CD4-positive, alpha-beta T cell treated with Interleukin-10 for 1 hour (primary cell): ENCODE results near the gene TELO2.

Source experiments
- DNase-seq: peaks from one replicate; pipeline ENCODE4 v3.0.0-alpha.2; 2020

The TELO2 gene

DNA sequence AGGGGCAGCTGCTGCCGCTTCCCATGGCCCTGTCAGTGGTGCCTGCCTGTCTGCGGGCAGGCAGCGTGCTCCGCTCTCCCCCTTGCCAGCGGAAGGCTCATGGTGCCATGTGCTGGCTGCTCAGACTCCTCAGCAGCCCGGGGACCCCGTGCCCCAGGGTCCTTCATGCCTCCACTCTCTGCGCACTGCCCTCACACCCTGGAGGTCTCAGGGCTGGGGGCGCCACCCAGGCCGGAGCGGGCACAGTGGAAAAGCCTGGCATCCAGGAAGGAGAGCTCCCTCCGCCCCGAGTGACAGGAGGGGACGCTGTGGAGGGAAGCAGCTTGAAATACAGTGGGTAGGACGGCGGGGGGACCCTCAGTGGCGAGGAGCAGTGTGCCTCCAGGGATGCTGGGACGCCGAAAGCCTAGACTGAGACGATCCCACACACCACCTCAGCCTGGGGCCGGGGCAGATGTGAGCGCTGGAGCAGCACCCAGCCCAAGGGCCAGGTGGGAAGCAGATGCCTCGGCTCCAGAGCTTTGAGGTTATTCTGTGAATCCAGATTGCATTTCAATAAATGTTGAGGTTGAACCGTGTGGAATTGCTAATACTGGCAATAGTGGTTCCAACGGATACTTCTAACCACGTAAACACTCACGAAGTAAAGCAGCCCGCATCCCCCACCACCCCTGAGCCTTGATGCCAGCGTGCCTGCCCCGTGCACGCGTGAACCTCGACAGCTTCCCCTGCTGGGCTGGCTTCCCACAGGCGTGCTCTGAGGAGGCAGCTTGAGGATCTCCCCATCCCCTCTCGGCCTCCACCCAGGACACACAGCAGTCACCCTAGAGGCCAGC lies 46.8 kb downstream of the TELO2 start:
- no peak for DNase-seq

DNA sequence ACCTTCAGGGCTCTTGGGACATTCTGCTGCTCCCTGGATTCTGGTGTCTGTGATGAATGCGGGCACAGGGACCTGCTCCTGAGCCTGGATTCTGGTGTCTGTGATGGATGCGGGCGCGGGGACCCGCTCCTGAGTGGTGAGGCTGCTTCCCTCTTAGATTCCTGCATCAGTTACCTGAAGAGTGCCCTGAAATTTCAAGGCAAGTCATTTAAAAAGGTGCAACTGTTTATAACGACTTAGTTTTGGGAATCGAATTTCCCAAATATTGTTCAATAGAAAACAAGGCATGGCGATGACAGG lies 47.3 kb downstream of the TELO2 start:
- no peak for DNase-seq

DNA sequence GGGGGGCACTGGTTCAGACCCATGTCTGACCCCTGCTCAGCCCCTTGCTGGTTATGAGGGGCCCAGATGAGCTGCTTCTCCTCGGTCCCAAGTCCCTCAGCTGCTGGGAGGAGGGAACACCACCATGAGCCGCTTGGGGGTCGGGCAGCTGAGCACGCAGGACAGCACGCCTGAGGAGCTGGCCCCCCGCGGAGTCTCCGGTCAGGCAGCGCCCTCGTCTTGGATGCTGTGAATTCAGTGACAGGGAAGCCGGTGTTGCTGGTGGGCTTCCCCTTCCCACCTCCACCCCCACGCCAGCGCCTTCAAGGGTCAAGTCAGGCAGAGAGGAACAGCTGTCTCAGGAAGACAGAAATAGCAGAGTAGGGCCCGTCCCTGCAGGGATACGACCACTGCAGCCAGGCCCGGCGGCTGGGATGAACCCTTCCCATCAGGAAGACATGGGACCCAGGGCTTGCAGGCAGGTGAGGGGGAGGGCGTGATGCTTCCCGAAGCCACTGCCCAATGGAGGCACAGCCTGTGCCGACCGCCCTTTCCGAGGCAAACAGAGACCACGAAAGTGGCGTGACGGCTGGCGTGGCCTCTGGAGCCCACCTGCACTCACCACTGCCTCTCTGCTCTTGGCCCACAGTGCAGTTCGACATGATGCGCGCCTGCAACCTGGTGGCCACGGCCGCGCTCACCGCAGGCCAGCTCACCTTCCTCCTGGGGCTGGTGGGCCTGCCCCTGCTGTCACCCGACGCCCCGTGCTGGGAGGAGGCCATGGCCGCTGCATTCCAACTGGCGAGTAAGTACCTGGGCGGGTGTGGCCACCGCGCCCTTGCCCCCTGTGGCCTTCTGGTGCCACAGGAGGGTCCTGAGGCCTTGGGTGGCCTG lies 48.4 kb downstream of the TELO2 start:
- no peak for DNase-seq

DNA sequence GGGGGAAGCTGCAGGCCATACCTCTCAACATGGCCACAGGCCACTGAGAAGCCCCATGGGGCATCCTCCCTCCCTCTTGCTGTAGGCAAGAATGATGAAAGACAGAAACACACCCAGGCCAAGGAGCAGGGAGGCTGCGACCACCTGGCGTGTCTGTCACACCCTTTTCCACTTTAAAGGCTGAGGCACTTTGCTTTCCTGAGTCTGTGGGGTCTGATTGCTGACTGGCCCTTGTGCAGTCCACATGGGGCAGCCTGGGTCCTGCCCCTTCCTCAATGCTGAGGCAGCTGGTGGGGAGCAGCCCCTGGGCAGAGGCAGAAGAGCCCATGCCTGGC lies 49.0 kb downstream of the TELO2 start:
- no peak for DNase-seq

DNA sequence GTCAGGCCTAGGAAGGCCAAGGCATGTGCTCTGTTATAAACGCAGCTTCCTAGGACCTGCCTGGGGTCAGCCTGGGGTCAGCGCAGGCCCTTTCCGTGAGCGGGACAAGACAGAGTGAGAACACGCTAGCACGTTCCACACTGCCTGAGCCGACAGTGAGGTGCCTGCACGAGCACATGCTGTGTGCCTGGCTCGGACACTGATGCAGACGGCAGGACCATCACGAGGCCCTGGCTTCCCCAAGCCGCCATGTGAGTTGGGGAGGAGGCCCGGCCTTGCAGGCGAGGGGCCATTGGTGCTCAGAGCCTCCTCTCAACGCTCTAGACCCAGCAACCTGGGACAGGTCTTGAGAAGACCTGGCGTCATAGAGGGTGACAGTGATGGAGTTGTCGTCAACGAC lies 49.4 kb downstream of the TELO2 start:
- DNase-seq: no peak

DNA sequence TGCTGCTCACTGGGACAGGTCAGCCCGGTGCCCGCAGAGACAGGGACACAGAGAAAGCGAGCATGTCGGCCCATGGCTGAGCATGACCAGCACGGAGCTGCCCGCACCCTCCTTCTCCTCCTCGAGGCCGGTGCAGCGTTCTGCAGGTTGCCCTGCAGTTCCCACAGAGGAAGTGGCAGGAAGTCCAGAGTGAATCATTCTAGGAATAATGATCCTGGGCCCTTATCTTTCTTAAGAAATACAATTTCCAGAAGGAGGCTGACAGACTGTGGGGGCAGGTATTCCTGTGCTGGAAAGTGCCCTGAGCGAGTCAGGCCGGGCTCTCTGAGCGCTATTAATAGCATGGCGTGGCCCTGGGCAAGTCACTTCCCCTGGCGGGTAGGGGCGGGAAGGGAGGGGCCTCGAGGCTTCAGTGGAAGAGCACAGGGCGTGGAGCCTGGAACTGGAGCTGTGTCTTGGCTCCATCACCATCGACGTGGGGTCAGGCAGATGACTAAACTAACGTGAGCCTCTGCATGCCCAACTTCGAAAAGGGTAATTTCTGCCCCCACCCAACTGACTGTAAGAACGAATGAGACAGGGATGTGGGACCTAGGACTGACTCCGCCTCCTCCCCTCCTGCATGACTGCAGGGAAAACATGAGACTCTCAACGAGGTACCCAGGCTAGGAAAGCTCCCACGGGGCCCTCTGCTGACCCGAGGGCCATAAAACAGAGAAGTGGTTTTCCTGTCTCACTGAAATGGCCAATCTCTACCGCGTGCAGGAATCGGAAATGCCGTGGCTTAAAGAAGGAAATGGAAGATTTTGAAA lies 50.1 kb downstream of the TELO2 start:
- DNase-seq: peak; percentile 43

DNA sequence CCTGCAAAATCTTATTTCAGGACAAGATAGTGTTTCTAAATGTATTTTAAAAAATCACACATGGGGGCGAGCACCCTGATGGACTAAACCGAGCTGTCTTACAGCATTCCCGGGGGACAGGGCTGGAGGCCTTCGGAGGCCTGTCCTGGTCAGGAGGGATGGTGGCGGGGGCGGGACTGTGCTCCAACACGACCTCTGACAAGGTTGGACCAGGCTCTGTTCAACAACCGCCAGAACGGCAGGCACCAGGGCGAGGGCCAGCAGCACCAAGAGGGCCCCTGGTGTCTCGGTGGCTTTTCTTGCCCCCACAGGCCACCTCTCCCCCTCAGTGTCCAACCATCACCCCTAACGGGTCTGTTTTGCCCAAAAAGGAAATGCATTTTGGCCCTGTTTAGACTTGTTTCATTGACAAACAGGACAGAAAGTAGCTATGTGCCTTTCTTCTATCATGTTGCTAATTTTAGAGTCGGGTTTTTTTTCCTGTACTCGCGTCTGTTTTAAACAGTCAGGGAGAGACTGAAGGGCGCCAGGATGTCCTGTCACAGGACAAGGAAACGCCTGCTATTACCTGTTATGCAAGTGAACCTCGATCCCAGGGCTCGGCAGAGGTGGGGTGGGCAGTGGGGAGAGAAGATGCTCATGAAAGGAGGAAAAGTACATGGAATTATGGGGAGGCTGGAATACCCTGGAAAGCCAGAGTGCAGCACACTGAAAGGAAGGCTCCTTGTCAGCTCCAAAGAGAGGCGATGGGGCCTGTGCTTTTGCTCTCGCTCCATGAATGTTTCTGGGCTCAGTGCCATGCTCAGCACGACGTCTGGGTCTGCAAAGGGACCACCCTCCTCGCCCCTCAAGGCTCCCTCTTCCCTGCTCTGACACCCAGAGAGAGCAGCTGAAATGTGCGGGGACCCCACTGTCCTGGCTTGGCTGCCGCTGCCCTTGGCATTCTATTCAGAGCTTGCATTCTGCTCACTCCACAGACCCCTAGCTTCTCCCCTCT lies 52.2 kb downstream of the TELO2 start:
- no peak for DNase-seq

DNA sequence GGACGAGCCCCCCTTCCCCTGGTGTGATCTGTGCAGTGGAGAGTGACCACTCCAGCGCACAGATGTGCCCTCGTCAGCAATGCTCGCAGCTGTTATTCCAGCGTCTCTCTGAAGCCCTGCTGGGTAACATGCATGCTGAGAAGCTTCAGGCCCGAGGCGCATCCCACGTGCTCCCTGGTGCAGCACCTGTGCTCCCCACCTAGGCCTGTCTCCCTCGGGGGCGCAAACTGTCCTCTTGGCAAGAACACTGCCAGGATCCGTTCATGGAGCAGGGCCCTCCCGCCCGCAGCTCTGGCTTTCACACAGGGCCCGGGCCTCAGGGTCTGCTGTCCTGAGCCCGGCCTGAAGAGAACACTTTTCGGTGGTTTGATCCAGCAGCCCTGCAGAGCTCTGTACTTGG lies 53.3 kb downstream of the TELO2 start:
- DNase-seq: no peak

DNA sequence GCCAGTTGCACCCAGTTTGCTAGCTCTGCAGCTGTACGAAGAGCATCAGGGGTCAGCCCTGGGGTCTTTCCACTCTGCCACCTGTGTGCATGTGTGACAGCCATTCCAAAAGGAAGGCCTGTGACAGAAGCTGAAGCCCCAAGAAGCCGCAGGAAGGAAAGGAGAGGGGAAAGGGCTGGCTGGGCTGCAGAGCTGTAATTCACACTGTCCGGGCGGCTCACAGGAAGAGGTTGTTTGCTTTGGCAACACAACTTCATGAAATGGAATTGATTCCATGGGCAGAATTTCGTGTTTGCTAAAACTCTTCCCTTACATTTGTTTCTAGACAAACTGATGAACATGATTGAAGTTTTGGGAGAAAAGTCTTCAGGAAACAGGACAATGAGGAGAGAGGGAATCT lies 55.1 kb downstream of the TELO2 start:
- DNase-seq: no peak

DNA sequence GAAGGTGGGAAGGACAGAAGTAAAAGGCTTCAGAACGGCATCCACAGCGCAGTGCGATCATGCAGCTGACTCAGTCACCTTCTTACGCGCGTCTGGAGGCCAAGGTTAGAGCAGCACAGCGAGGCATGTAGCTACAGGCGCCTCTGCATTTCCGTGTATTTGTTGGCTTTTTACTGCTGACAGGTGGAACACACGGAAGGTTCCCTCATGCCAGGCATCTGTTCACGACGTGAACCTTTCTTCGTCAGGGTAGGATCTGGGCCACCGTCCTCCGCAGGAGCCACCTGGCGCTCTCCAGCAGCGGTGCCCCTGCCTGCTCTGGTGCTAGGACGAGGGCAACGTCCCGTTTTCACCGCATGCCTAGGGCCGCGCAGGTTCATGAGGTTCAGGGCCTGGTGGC lies 55.6 kb downstream of the TELO2 start:
- no peak for DNase-seq

DNA sequence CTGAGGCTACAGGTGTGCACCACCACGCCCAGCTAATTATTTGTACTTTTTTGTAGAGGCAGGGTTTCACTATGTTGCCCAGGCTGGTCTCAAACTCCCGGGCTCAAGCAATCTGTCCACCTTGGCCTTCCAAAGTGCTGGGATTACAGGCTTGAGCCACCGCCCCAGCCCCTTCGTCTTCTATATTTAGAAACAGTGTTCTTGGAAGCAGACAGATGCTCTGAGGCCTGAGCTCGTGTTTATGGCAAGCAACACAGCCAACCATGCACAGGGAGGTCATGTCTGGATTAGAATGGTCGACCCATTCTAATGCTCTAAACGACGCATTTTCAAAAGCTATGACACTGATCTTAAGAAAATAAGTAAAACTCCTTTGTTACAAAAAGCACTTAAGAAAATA lies 56.9 kb downstream of the TELO2 start:
- no peak for DNase-seq

DNA sequence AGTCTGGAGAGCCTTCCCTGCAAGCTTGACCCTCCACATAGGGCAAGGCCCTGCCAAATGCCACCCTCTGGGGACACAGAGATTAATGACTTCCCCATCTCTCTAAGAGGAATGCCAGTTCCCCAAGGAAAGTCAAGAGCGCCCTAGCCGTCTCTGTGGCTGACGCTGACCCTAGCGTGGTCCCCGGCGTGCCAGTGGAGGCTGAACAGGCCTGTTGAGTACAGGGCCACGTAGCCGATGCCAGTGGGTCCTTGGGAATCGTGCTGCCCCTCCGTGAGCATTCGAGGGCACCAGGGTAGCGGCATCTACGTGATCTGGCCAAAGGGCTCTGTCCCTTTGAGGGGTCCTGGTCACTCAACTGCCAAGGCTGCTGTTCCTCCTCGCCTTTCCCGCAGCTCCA lies 57.5 kb downstream of the TELO2 start:
- no peak for DNase-seq

DNA sequence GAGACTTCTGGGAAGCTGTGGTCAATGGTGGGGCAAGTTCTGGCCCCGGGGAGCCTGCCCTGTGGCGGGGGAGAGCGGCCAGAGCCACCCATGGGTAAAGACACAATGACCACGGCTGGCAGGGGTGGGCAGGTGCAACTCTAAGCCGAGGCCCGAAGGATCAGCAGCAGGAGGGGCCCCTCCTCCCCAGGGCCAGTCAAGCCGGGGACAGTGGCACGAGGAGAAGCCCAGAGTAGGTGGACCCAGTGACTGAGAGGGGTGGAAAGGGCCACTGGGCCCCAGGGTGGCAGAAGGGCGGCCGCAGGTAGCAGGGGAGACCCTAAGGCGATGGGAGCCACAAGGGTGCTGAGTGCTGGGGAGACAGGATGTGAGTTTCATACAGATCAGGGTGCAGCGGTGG lies 58.0 kb downstream of the TELO2 start:
- DNase-seq: no peak

DNA sequence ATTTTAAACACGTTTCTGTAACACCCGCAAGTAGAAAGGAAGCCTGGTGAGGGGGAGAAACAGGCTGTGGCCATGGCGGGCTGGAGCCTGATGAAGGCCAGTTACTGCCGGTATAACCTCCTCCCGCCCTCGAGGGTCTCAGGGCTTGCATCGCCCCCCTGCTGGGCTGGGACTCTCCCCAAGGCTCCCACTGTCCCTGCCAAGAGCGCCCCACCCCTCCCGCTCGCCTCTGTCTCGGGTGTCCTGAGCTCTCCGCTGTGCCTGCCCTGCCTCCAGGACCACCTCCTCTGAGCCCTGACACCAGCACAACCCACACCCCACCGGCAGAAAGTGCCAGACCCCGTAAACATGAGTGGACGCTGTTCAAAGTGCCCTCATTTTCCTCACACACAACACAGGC lies 59.0 kb downstream of the TELO2 start:
- no peak for DNase-seq

DNA sequence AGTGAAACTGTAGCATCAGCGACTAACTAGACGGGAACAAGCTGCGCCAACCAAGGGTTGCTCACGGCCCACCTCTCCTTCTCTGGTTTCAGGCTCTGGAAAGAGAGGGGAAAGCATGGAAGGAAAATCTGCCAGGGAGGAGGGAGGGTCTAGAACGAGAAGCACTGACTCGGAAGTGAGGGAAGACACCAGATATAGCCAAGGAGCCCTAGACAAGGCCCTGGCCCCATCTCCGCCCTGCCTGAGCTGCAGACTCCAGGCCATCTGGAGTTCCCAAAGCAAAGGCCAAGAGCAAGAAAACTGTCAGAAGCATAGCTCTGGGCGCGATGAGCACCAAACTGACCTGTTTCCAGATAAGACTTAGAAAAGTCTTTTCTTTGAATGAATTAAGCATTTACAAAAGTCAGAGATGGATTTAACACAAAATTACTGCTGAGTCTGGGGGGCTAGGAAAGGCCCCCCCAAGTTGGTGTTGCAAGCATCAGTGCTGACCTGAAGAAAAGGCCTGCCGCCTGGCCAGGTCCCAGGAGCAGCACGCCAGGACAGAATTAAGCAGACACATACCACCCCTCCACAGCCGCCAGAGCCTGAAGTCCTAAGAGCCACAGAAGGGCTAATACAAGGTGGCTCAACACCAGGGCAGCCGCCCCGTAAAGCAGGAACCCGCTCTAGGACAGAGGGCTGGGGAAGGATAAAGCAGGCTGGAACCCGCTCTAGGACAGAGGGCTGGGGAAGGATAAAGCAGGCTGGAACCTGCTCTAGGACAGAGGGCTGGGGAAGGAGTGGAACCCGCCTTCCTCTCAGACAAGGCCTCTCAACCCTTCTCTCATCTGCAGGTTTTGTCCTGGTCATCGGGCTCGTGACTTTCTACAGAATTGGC lies 61.0 kb downstream of the TELO2 start:
- no peak for DNase-seq

DNA sequence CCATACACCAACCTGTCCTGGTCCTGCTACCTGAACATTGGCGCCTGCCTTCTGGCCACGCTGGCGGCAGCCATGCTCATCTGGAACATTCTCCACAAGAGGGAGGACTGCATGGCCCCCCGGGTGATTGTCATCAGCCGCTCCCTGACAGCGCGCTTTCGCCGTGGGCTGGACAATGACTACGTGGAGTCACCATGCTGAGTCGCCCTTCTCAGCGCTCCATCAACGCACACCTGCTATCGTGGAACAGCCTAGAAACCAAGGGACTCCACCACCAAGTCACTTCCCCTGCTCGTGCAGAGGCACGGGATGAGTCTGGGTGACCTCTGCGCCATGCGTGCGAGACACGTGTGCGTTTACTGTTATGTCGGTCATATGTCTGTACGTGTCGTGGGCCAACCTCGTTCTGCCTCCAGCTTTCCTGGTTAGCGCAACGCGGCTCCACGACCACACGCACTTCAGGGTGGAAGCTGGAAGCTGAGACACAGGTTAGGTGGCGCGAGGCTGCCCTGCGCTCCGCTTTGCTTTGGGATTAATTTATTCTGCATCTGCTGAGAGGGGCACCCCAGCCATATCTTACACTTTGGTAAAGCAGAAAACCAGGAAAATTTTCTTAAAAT lies 61.8 kb downstream of the TELO2 start:
- DNase-seq: no peak

DNA sequence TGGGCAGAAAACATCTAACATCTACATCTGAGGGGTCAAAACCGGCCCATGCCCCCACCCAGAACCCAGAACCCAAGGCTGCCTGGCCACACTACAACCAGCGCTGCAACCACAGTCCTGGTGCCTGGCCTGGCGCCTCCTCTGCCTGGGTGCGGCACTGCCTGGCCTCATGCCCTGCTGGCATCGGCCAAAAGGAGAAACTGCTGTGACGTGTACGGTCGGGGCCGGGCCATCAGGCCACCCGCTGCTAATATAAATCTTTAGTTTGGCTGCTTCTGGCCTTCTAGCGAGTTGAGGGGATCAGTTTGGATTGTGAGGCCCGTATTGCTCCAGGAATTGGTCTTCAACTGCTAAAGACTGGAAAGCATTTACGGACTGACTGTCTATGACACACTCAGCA lies 63.1 kb downstream of the TELO2 start:
- DNase-seq: no peak

DNA sequence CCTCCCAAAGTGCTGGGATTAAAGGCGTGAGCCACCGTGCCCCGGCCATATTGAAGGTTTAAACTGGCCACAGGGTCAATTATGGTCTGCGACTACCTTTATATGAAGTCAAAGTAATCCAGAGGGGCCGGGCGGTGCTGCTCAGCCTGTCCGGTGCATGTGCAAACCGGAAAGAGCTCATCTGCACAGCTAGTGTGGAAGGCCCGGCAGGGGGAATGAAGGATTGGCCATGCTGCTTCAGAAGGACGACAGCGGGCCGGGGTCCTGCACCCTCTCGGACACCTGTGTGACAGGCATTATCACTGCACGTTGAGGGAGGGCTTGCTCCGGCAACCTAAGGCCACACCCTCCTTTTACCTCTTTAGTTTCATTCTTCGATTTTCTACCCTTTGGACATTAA lies 63.9 kb downstream of the TELO2 start:
- DNase-seq: no peak

DNA sequence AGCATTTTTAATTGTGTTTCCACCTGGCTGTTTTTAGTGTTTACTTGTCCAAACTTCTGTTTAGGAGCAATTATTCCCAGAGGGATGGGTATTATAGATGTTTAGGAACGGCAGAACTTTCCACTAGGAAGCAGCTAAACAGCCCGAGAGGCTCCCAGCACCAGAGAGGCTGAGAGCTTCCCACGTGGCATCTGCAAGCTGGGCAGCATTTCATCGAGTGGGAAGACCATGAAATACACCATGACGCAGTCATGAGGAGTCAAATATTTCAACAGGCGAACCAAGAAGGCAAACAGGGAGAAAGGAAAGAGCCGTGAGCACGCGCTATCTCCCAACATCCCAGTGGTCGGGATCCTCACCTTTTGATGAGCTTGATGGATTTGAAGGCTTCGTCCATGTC lies 64.4 kb downstream of the TELO2 start:
- no peak for DNase-seq

DNA sequence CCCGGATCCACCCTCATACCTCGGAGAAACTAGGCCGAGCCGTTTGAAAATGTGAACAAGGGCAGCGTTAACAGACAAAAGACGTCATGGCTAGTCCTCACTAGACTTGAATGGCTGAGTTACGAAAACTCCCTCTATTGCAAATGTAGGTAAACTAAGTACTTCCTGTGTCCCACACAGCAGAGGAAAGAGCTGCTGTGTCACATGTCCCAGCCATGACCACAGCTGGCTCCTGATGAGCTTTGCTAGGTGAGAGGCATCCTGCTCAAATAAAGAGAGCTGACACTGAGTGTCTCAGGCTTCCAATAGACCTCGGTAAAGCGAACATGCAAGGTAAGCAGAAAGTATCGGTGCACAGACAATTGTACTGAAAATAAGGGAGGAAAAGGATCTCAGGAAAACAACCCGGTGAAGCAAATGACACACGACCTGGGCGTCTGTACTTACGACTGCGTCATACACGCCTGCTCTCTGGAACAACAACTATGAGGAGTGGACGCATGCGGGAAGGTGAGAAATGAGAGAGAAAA lies 66.4 kb downstream of the TELO2 start:
- DNase-seq: peak; percentile 47
